ENCODE measurements around the gene U2AF2. TPM values are rescaled to one million over a fixed set of nuclear protein-coding genes. Genes with fewer than 3 reads are reported as not detected.

The U2AF2 gene
- total RNA-seq, 1 donor from 2014 or later: 273 TPM

- peaks cover 10% of the 10 kb centered on the region for H3K4me1 Mint-ChIP-seq
- no peaks in the 10 kb centered on the region for H3K9me3 Mint-ChIP-seq
- DNase-seq (no peak), ATAC-seq (ENCODE audit: low read depth) (no peak)
- H3K4me3 Mint-ChIP-seq: no peak overlapping the region
- TF ChIP-seq CTCF (IDR thresholded peaks at IDR 0.05): no peak
- intact Hi-C loops (cut with micrococcal nuclease): no loop called here
- no peak overlapping the region for H3K27ac Mint-ChIP-seq
- no peaks in the 10 kb centered on the region for H3K27me3 Mint-ChIP-seq
- ChIA-PET POLR2A (no interaction called here), CTCF (no interaction called here)
- peaks cover 33% of the 10 kb centered on the region for H3K36me3 Mint-ChIP-seq (ENCODE audit: low read depth)
Measured at GRCh38 chr19:55617426-55617825, 37.4 kb upstream of the U2AF2 start.

GRCh38 chr19:55618426-55618825 lies 36.4 kb upstream of the U2AF2 start:
- no peaks in the 10 kb centered on the region for H3K27me3 Mint-ChIP-seq
- H3K27ac Mint-ChIP-seq: no peak overlapping the region
- POLR2A ChIA-PET: interaction anchor here (0.6 to 0.7 kb wide), 2 partner anchors 13 to 18 kb away, joined by 3 read pairs; partner anchors contain the start of gene ZNF524
- CTCF ChIA-PET: interaction anchor here (2.1 kb wide), 1 partner anchor 13 kb away, joined by 7 read pairs; no protein-coding TSS in a partner anchor
- peaks cover 2% of the 10 kb centered on the region for H3K4me1 Mint-ChIP-seq
- DNase-seq (no peak), ATAC-seq (ENCODE audit: low read depth) (no peak)
- H3K36me3 Mint-ChIP-seq (ENCODE audit: low read depth): peaks cover 23% of the 10 kb centered on the region
- no peak for TF ChIP-seq CTCF (IDR thresholded peaks at IDR 0.05)
- no peaks in the 10 kb centered on the region for H3K9me3 Mint-ChIP-seq
- intact Hi-C loops (cut with micrococcal nuclease): no loop called here
- no peak overlapping the region for H3K4me3 Mint-ChIP-seq

- ATAC-seq (ENCODE audit: low read depth) (no peak), DNase-seq (no peak)
- TF ChIP-seq CTCF (IDR thresholded peaks at IDR 0.05): no peak
- H3K36me3 Mint-ChIP-seq (ENCODE audit: low read depth): peaks cover 27% of the 10 kb centered on the region
- no peak overlapping the region for H3K27ac Mint-ChIP-seq
- CTCF ChIA-PET: interaction anchor here (2.1 kb wide), 1 partner anchor 12 kb away, joined by 7 read pairs; no protein-coding TSS in a partner anchor
- H3K27me3 Mint-ChIP-seq: no peaks in the 10 kb centered on the region
- peaks cover 8% of the 10 kb centered on the region for H3K4me1 Mint-ChIP-seq
- H3K9me3 Mint-ChIP-seq: no peaks in the 10 kb centered on the region
- intact Hi-C loops (cut with micrococcal nuclease): no loop called here
- POLR2A ChIA-PET: interaction anchor here (0.7 kb wide), 1 partner anchor 13 kb away, joined by 3 read pairs; no protein-coding TSS in a partner anchor
- no peak overlapping the region for H3K4me3 Mint-ChIP-seq
Measured at GRCh38 chr19:55619286-55619685, 35.5 kb upstream of the U2AF2 start.

GRCh38 chr19:55620410-55621204 lies 34.2 kb upstream of the U2AF2 start:
- H3K9me3 Mint-ChIP-seq: no peaks in the 10 kb centered on the region
- no peak for TF ChIP-seq CTCF (IDR thresholded peaks at IDR 0.05)
- peaks cover 26% of the 10 kb centered on the region for H3K36me3 Mint-ChIP-seq (ENCODE audit: low read depth)
- H3K4me3 Mint-ChIP-seq: no peak overlapping the region
- ChIA-PET POLR2A (interaction anchor here (1.0 to 1.5 kb wide), 3 partner anchors 10 to 22 kb away, joined by 3 to 5 read pairs (median 3); partner anchors contain the start of genes FIZ1 and ZNF865), CTCF (no interaction called here)
- H3K4me1 Mint-ChIP-seq: peaks cover 17% of the 10 kb centered on the region
- intact Hi-C loops (cut with micrococcal nuclease): no loop called here
- no peaks in the 10 kb centered on the region for H3K27me3 Mint-ChIP-seq
- no peak overlapping the region for H3K27ac Mint-ChIP-seq
- no peak for DNase-seq
- no peak for ATAC-seq (ENCODE audit: low read depth)

- Mint-ChIP-seq H3K36me3 (ENCODE audit: low read depth) (peaks cover 26% of the 10 kb centered on the region), H3K9me3 (no peaks in the 10 kb centered on the region), H3K4me1 (peaks cover 17% of the 10 kb centered on the region), H3K4me3 (no peak overlapping the region), H3K27me3 (no peaks in the 10 kb centered on the region), H3K27ac (no peak overlapping the region)
- ChIA-PET POLR2A (interaction anchor here (1.0 to 1.5 kb wide), 2 partner anchors 9 to 15 kb away, joined by 3 to 5 read pairs; partner anchors contain the start of gene ZNF865), CTCF (no interaction called here)
- no peak for TF ChIP-seq CTCF (IDR thresholded peaks at IDR 0.05)
- DNase-seq (no peak), ATAC-seq (ENCODE audit: low read depth) (no peak)
- intact Hi-C loops (cut with micrococcal nuclease): no loop called here
Measured at GRCh38 chr19:55621205-55621672, 33.6 kb upstream of the U2AF2 start.

Data from activated B cell treated with CpG ODN at 0.5 μM for 24 hours (primary cell).